Activated T-cell treated with anti-CD3 and anti-CD28 coated beads, Interleukin-2, amount 50 U/mL, for 48 hours (primary cell): ENCODE data around the gene MACROD2.
A peak's percentile ranks its signal among the peaks of the same experiment; 100 is the strongest.

Source experiments
- DNase-seq, 2 experiments: peaks; one replicate each; pipeline ENCODE4 v3.0.0-alpha.2; 2020

Gene MACROD2

GRCh38 chr20:14284443-14284842 is 289.1 kb downstream of the MACROD2 start:
- DNase-seq, result no peak

- no peak for DNase-seq
Measured at GRCh38 chr20:14288341-14289330, 293.3 kb downstream of the MACROD2 start.

GRCh38 chr20:14291502-14291901 is 296.2 kb downstream of the MACROD2 start:
- DNase-seq, result no peak

- DNase-seq, result no peak
Measured at GRCh38 chr20:14295238-14295637, 299.9 kb downstream of the MACROD2 start.

DNA sequence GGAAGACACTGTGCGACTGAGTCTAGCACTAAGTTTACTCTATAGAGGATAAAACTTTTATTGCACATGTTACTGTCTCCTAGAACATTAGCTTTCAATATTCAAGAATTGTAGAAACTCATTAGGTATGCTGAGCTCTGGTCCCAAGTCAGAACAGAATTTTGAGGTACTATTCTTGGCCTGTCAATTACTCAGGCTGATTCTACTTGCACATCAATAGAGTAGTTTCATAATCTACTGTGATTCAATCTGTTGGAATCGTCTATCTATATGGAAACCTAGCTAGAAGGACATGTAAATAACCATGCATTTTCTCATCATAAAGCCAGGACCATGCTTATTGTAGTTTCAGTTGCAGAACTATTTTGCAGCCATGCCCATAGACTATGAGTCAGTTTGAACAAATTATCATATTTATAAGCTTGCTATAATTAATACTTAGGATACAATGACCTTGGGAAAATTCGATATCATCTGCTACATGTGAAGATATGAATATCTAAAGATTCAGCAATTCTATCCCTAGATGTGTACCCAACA is 300.5 kb downstream of the MACROD2 start:
- DNase-seq, result no peak

GRCh38 chr20:14299831-14300230 is 304.5 kb downstream of the MACROD2 start:
- no peak for DNase-seq

- no peak for DNase-seq
Measured at GRCh38 chr20:14303106-14303505, 307.8 kb downstream of the MACROD2 start.

DNA sequence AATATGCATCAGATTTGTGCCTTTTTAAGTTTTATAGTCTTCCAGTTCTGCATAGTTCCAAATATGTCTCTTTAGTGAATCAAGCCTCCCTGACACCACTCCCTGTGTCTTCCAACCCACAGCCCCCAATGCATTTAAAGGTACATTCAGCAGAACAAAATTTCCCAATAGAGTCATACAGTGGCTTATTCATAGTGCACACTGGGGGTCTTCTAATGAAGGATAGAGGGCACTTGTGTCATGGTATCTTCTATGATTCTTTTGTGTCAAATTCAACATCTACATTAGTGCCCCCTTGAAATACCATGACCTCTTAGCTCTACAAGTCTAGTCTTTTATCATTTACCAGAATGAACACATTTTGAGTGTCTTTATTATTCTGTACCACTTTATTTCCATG is 308.3 kb downstream of the MACROD2 start:
- DNase-seq, result no peak

DNA sequence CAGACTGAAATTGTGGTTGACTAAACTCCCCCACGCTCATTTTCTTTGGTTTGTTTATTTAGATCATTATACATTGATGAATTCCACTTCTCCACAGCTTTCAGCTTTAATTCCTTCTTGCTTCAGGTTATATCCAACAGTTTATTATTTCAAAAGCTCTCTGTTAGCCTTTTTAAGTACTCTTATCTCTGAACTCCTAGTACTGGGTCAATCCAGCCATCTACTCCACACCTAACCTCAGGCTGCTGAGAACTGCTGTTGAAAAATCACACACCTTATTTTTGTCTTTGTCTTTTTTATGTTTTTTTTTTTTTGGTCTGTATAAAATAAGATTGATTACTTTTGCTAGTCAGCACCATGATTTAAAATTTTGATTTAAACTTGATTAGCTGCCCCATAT is 309.2 kb downstream of the MACROD2 start:
- DNase-seq, result no peak

DNA sequence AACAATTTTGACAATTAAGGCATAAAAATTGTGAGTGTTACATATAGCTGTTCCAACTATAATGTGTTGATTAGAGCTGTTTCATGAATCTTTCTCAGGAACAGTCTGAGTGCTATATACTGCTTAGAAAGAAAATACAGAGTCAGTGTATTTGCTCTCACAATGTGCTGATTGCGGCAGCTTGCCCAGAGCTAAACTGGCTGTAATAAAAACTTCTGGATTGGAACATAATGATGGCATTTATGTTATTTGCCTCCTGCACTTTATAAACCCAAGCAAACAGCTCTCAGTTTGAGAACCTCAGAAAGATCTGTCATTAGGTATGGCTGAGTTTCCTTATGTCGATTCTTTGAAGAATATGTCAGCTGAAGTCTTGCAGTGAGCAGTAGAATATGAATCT is 312.6 kb downstream of the MACROD2 start:
- DNase-seq, result no peak

DNA sequence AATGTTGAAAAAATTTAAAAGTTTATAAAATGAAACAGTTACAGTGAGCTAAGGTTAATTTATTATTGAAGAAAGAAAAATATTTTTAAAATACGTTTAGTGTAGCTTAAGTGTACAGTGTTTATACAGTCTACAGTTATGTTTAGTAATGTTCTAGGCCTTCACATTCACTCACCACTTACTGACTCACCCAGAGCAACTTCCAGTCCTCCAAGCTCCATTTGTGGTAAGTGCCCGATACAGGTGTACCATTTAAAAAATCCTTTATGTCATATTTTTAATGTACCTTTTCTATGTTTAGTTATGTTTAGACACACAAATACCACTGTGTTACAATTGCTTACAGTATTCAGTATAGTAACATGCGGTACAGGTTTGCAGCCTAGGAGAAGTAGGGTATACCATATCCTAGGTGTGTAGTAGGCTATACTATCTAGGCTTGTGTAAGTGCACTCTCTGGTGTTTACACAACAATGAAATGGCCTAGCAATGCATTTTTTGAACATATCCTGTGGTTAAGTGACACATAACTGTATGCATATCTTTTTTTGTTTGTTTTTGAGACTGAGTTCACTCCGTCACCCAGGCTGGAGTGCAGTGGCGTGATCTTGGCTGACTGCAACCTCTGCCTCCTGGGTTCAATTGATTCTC is 315.8 kb downstream of the MACROD2 start:
- no peak for DNase-seq

DNA sequence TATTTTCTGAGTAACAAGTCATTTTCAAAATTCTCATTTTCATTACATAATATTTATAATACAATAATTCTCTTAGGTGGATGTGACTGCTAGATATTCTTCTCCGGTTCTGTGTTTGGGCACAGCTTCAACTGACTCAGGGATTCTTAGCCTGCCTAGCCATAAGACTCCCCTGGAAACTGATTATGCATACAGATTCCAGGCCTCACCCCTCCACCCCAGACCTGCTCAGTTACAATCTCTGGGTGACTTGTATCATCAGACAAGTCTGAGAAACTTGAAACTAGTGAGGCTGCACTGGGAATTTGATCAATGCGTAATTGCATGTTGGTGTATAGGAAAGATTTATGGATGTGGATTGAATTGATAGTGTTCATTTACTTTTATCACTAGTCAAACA is 316.7 kb downstream of the MACROD2 start:
- no peak for DNase-seq

DNA sequence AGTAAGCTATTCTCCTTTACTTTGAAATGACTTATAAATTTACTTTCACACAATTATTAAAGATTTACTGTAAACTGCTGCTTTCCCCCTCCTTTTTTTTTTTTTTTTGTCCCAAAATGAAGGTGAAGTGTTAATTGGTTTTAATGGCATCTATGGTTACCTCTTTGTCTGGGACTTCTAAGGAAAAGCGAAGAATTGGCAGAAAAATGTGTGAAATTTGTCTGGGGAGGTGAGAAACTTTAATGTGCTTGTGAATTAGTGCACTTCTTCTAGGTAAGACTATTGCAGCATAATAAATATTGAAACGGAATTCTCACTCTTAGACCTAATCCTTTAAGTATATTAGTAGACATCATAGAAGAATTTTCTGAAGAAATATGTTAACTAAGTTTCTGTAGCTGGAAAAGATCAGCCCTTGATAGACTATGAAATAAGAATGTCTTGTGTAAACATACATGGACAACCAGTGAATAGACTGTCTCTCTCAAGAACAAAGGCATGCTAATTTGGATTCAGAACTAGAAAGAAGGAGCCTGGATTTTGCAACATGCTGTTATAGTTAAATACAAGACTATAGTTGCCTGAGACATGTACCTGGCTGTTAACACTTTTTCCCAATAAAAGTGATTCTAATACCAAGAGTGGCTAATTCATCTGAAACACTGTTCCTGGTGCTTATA is 318.2 kb downstream of the MACROD2 start:
- no peak for DNase-seq

DNA sequence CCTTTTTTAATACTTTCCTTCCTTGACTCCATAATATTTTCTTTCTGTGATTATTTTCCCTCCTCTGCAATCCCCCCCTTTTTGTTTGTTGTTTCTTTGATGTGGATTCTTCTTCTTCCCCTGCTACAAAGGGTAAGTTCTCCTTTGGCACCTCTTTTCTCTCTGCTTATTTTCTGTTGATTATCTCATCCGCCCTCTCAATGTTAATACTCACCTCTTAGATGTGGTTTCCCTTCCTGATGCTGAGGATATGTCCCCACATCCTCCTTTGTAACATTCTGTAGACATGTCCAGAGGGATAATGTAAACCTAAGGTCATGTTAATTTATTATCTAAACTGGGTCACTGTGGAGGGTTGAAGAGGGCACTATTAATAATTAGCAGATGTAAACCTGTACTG is 324.4 kb downstream of the MACROD2 start:
- DNase-seq, result no peak

- DNase-seq, result no peak
Measured at GRCh38 chr20:14331646-14332045, 336.3 kb downstream of the MACROD2 start.

DNA sequence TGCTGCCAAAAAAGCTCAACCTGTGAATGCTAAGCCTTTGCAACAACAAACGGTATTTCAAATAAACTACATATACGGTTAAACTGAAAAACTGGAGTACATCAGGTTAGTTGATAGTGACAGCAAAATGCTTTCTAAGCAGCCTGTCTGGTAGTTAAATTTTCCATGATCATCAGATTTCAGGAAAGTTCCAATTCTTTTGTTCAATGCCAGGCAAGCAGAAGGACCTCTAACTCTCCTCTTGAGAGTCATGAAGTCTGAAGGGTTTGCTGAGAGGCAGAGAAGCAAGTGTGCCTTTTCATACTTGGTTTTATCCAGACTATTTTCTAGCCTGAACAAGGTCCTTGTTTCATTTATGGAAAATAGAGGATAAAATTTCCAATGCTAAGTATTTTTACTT is 337.6 kb downstream of the MACROD2 start:
- no peak for DNase-seq

- DNase-seq, result no peak
Measured at GRCh38 chr20:14333721-14334120, 338.4 kb downstream of the MACROD2 start.

DNA sequence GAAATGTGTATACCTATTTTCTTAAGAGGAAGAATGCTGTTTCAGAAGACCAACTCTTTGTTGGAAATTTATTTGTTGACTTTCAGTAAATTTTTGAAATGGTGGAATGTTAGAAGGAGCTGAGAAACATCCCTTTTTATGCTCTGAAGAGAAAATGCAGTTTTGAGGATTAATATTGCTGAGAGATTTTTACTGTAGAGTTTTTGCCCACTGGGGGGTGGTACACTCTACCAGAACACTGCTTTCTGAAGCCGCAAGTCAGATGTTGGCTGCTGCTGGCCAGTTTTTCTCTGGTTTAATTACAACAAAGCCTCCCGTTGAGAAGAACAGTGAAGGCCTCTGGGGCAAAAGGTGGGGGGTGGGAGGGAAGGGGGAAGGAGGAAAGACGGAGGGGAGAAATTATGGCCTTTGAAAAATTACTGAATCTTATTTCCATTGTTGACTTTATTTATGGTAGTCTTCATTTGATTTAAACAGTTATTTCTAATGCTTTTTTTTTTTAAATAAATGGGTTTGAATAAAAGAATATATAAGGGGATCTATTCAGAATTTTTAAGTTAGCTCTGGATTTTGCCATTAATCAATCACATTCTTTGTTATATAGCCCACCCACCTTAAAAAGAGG is 339.1 kb downstream of the MACROD2 start:
- DNase-seq, result no peak

- DNase-seq, result no peak
Measured at GRCh38 chr20:14335052-14335451, 339.7 kb downstream of the MACROD2 start.

DNA sequence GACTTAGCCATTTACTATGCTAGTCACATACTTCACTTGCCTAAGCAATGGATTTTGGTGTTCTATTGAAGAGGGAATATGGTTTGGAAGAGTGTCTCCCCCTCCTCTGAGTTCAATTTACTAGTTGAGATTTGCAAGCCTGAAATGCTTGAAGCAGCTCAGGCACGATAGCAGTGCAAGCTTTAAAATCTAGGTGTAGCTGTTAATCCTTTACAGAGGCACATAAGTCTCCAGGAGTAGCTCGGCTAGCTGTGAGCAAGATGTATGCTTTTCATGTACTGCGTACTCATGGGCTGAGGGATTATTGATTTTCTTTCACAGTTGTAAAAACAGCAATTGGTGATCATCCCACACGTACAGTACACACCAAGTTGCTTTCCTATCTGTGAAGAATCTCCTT is 341.4 kb downstream of the MACROD2 start:
- DNase-seq, result no peak

DNA sequence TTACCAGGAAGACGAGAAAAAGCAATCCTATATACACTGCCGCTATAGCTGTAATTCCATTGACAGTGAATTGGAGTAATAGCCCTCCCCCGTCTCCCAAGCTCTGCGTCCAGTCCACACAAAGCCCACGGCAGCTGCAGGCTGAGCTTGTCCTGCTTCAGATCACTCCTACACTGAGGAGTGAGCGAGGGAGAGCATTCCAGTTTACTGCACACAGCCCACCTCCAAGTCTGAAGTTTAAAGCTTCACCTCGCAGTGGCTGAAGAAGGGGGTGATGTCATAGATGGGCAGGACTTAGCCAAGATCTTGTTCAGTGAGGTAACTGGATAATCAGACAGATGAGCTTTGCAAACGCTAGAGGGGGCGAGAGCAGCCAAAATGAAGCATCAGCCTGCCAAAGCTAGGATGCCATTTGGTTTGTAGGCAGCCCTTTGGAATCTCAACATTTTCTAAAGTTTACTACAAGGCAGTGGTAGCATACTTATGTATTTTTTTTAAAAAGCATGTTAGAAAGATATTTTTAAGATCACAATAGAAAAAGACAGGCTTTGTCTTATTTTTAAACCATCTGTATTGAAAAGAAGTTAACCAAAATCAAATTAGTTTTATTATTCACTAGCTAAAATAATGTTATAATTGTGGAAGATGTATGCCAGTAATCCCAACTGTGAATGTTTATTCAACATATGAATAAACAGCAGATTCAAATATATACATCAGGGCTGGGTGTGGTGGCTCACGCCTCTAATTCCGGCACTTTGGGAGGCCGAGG is 342.3 kb downstream of the MACROD2 start, which contains the start of gene FLRT3:
Gene FLRT3 (minus strand): TSS at position 213 of the 772 bp plus-strand sequence. CDS start 10,106 bp downstream, outside the sequence.
- DNase-seq, result peak; percentile 15 to 16

DNA sequence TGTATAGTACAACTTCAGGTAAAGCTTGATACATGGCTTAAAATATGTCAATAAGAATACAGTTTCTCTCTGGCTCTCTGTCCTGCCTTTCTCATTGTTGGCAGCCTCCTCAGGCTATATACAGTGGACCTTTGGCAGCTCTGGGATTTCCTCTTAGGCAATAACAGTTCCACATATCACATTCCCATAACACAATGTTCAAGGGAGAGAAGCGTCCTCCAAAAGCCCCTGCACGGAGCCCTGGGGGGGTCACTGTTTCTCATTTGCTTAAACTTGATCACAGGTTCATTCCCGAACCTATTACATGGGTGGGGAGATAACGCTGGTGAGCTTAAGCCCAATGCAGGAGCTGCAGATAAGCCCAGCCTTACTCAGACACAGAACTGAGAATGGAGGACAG is 346.5 kb downstream of the MACROD2 start:
- no peak for DNase-seq
